Activated T-cell treated with anti-CD3 and anti-CD28 coated beads, Interleukin-2, amount 50 U/mL, for 24 hours (primary cell): ENCODE results near the gene TIMM10.

Source experiments
- DNase-seq: peaks from one replicate; pipeline ENCODE4 v3.0.0-alpha.2; 2020
- H3K27ac Mint-ChIP-seq: 2 replicates; pipeline ENCODE4 v1.8.0; 2020; ENCODE audit warnings: mild to moderate bottlenecking, mixed read lengths
- H3K27me3 Mint-ChIP-seq: 2 replicates; pipeline ENCODE4 v1.8.0; 2020; ENCODE audit warnings: mixed read lengths
- H3K36me3 Mint-ChIP-seq: 2 replicates; pipeline ENCODE4 v1.8.0; 2020; ENCODE audit warnings: low read depth, mixed read lengths
- H3K4me1 Mint-ChIP-seq: 2 replicates; pipeline ENCODE4 v1.8.0; 2020; ENCODE audit warnings: low read depth, mixed read lengths
- H3K4me3 Mint-ChIP-seq: 2 replicates; pipeline ENCODE4 v1.8.0; 2020; ENCODE audit warnings: mild to moderate bottlenecking, moderate library complexity, mixed read lengths
- H3K9me3 Mint-ChIP-seq: 2 replicates; pipeline ENCODE4 v1.8.0; 2020; ENCODE audit warnings: mixed read lengths

The TIMM10 gene

GRCh38 chr11:57530596-57531507 lies at the start of gene TIMM10:
TSS of gene TIMM10 (minus strand) at chr11:57530754. CDS start at chr11:57530189, 565 bp downstream.
- Mint-ChIP-seq H3K27ac (peak within 1 kb of the TSS; percentile 96), H3K36me3 (peaks cover 49% of the 10 kb centered on the region), H3K9me3 (no peaks in the 10 kb centered on the region), H3K4me1 (peaks cover 38% of the 10 kb centered on the region), H3K4me3 (peak within 1 kb of the TSS; percentile 85), H3K27me3 (no peaks in the 10 kb centered on the region)
- DNase-seq = peak; percentile 91

GRCh38 chr11:57574061-57574460 lies 43.5 kb upstream of the TIMM10 start:
- no peaks in the 10 kb centered on the region for H3K9me3 Mint-ChIP-seq
- H3K27me3 Mint-ChIP-seq = peaks cover 7% of the 10 kb centered on the region
- no peaks in the 10 kb centered on the region for H3K36me3 Mint-ChIP-seq
- H3K27ac Mint-ChIP-seq = no peak overlapping the region
- peaks cover 3% of the 10 kb centered on the region for H3K4me1 Mint-ChIP-seq
- H3K4me3 Mint-ChIP-seq = no peak overlapping the region
- no peak for DNase-seq

GRCh38 chr11:57571606-57572005 lies 41.1 kb upstream of the TIMM10 start:
- peaks cover 7% of the 10 kb centered on the region for H3K27me3 Mint-ChIP-seq
- no peaks in the 10 kb centered on the region for H3K9me3 Mint-ChIP-seq
- DNase-seq = no peak
- H3K4me1 Mint-ChIP-seq = peaks cover 9% of the 10 kb centered on the region
- H3K4me3 Mint-ChIP-seq = no peak overlapping the region
- H3K36me3 Mint-ChIP-seq = peaks cover 10% of the 10 kb centered on the region
- no peak overlapping the region for H3K27ac Mint-ChIP-seq

- Mint-ChIP-seq H3K4me1 (peaks cover 36% of the 10 kb centered on the region), H3K27ac (peak overlapping the region; percentile 98), H3K9me3 (no peaks in the 10 kb centered on the region), H3K4me3 (peak overlapping the region; percentile 96), H3K36me3 (peaks cover 36% of the 10 kb centered on the region), H3K27me3 (no peaks in the 10 kb centered on the region)
- peak; percentile 94 for DNase-seq
These were observed 37.8 kb upstream of the TIMM10 start for GRCh38 chr11:57568330-57568766.

GRCh38 chr11:57567515-57568329 lies 37.2 kb upstream of the TIMM10 start, which contains the start of gene UBE2L6:
TSS of gene UBE2L6 (minus strand) at chr11:57567672. CDS start at chr11:57567611, 61 bp downstream.
- Mint-ChIP-seq H3K27ac (peak within 1 kb of the TSS; percentile 99), H3K4me3 (peak within 1 kb of the TSS; percentile 96), H3K9me3 (no peaks in the 10 kb centered on the region), H3K27me3 (no peaks in the 10 kb centered on the region), H3K36me3 (peaks cover 40% of the 10 kb centered on the region), H3K4me1 (peaks cover 41% of the 10 kb centered on the region)
- peak; percentile 84 for DNase-seq

GRCh38 chr11:57566905-57567514 lies 36.5 kb upstream of the TIMM10 start:
- peak overlapping the region; percentile 96 for H3K4me3 Mint-ChIP-seq
- no peaks in the 10 kb centered on the region for H3K9me3 Mint-ChIP-seq
- no peaks in the 10 kb centered on the region for H3K27me3 Mint-ChIP-seq
- peaks cover 47% of the 10 kb centered on the region for H3K4me1 Mint-ChIP-seq
- peak overlapping the region; percentile 99 for H3K27ac Mint-ChIP-seq
- H3K36me3 Mint-ChIP-seq = peaks cover 44% of the 10 kb centered on the region
- DNase-seq = no peak

GRCh38 chr11:57566005-57566904 lies 35.7 kb upstream of the TIMM10 start:
- no peaks in the 10 kb centered on the region for H3K27me3 Mint-ChIP-seq
- peak overlapping the region; percentile 99 for H3K27ac Mint-ChIP-seq
- H3K9me3 Mint-ChIP-seq = no peaks in the 10 kb centered on the region
- DNase-seq = peak; percentile 58
- H3K4me3 Mint-ChIP-seq = peak overlapping the region; percentile 96
- peaks cover 50% of the 10 kb centered on the region for H3K4me1 Mint-ChIP-seq
- peaks cover 48% of the 10 kb centered on the region for H3K36me3 Mint-ChIP-seq

- no peak overlapping the region for H3K4me3 Mint-ChIP-seq
- H3K36me3 Mint-ChIP-seq = peaks cover 75% of the 10 kb centered on the region
- no peaks in the 10 kb centered on the region for H3K9me3 Mint-ChIP-seq
- peak overlapping the region; percentile 80 for H3K27ac Mint-ChIP-seq
- no peaks in the 10 kb centered on the region for H3K27me3 Mint-ChIP-seq
- DNase-seq = no peak
- H3K4me1 Mint-ChIP-seq = peaks cover 51% of the 10 kb centered on the region
These were observed 32.0 kb upstream of the TIMM10 start for GRCh38 chr11:57562596-57562995.

GRCh38 chr11:57560146-57560545 lies 29.6 kb upstream of the TIMM10 start:
- H3K27me3 Mint-ChIP-seq = no peaks in the 10 kb centered on the region
- DNase-seq = no peak
- peaks cover 83% of the 10 kb centered on the region for H3K36me3 Mint-ChIP-seq
- H3K4me3 Mint-ChIP-seq = no peak overlapping the region
- no peaks in the 10 kb centered on the region for H3K9me3 Mint-ChIP-seq
- H3K4me1 Mint-ChIP-seq = peaks cover 40% of the 10 kb centered on the region
- peak overlapping the region; percentile 29 for H3K27ac Mint-ChIP-seq

GRCh38 chr11:57556041-57556440 lies 25.5 kb upstream of the TIMM10 start:
- DNase-seq = no peak
- Mint-ChIP-seq H3K4me3 (no peak overlapping the region), H3K4me1 (peaks cover 9% of the 10 kb centered on the region), H3K9me3 (no peaks in the 10 kb centered on the region), H3K27ac (no peak overlapping the region), H3K36me3 (peaks cover 91% of the 10 kb centered on the region), H3K27me3 (no peaks in the 10 kb centered on the region)

- peak overlapping the region; percentile 81 for H3K27ac Mint-ChIP-seq
- H3K4me1 Mint-ChIP-seq = peaks cover 8% of the 10 kb centered on the region
These were observed 24.8 kb upstream of the TIMM10 start for GRCh38 chr11:57555393-57555792.

GRCh38 chr11:57552479-57552878 lies 21.9 kb upstream of the TIMM10 start:
- Mint-ChIP-seq H3K4me1 (peaks cover 14% of the 10 kb centered on the region), H3K9me3 (no peaks in the 10 kb centered on the region), H3K27ac (peak overlapping the region; percentile 23), H3K4me3 (no peak overlapping the region), H3K36me3 (peaks cover 97% of the 10 kb centered on the region), H3K27me3 (no peaks in the 10 kb centered on the region)
- DNase-seq = no peak

More at GRCh38 chr11:57555393-57555792, 24.8 kb upstream of the TIMM10 start:
- Mint-ChIP-seq H3K27me3 (no peaks in the 10 kb centered on the region), H3K4me3 (no peak overlapping the region), H3K36me3 (peaks cover 97% of the 10 kb centered on the region), H3K9me3 (no peaks in the 10 kb centered on the region)
- DNase-seq = no peak

GRCh38 chr11:57551941-57552340 lies 21.4 kb upstream of the TIMM10 start:
- Mint-ChIP-seq H3K4me1 (peaks cover 19% of the 10 kb centered on the region), H3K4me3 (no peak overlapping the region), H3K27me3 (no peaks in the 10 kb centered on the region), H3K36me3 (peaks cover 97% of the 10 kb centered on the region), H3K9me3 (no peaks in the 10 kb centered on the region), H3K27ac (peak overlapping the region; percentile 23)
- DNase-seq = no peak
